ENCODE measurements around the gene LRP3.

- TF ChIP-seq CTCF (IDR thresholded peaks at IDR 0.05; ENCODE audit: insufficient read depth, low read length) (no peak), POLR2AphosphoS5 (IDR thresholded peaks at IDR 0.05; ENCODE audit: low read depth) (no peak), GABPA (IDR thresholded peaks at IDR 0.05; ENCODE audit: low read depth) (no peak), SPI1 (IDR thresholded peaks at IDR 0.05; ENCODE audit: borderline replicate concordance, low read depth) (no peak)
- TF ChIP-seq, protein P1, sequence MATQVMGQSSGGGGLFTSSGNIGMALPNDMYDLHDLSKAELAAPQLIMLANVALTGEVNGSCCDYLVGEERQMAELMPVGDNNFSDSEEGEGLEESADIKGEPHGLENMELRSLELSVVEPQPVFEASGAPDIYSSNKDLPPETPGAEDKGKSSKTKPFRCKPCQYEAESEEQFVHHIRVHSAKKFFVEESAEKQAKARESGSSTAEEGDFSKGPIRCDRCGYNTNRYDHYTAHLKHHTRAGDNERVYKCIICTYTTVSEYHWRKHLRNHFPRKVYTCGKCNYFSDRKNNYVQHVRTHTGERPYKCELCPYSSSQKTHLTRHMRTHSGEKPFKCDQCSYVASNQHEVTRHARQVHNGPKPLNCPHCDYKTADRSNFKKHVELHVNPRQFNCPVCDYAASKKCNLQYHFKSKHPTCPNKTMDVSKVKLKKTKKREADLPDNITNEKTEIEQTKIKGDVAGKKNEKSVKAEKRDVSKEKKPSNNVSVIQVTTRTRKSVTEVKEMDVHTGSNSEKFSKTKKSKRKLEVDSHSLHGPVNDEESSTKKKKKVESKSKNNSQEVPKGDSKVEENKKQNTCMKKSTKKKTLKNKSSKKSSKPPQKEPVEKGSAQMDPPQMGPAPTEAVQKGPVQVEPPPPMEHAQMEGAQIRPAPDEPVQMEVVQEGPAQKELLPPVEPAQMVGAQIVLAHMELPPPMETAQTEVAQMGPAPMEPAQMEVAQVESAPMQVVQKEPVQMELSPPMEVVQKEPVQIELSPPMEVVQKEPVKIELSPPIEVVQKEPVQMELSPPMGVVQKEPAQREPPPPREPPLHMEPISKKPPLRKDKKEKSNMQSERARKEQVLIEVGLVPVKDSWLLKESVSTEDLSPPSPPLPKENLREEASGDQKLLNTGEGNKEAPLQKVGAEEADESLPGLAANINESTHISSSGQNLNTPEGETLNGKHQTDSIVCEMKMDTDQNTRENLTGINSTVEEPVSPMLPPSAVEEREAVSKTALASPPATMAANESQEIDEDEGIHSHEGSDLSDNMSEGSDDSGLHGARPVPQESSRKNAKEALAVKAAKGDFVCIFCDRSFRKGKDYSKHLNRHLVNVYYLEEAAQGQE (IDR thresholded peaks at IDR 0.05; ENCODE audit: insufficient replicate concordance, low read depth) = no peak
These were observed 11.6 kb downstream of the LRP3 start for GRCh38 chr19:33205531-33206260.

Measured in HL-60 (cell line).